HepG2 (cell line): ENCODE results near the gene C17orf58. TPM values are rescaled to one million over a fixed set of nuclear protein-coding genes. Genes with fewer than 3 reads are reported as not detected.

Experiments
- ATAC-seq: fragments of 200-7000 bp; cut with Tn5 transposase; 3 replicates; pipeline ENCODE4 v1.9.1; 2020; ENCODE audit warnings: mild to moderate bottlenecking, moderate library complexity
- BruUV-seq: library from RNA; stranded (reverse); fragments of 400-500 nt; replicated peaks from 2 replicates; lab custom pipeline; 2021; lab: Mats Ljungman, UMichigan
- CTCF ChIA-PET: fragments of 300-600 bp; formaldehyde crosslinking; extraction: SDS; loops from one replicate; lab custom pipeline; 2021; ENCODE audit warnings: low total read pairs, inconsistent platforms, low intra/inter-chr PET ratio; lab: Yijun Ruan, JAX
- POLR2A ChIA-PET: fragments of 350-600 bp; sonication (Branson Sonifier 250); formaldehyde crosslinking; loops from one replicate; lab custom pipeline; 2020; ENCODE audit warnings: antibody characterized with exemption, inconsistent platforms; lab: Yijun Ruan, JAX
- DNase-seq: peaks from one replicate; pipeline ENCODE4 v3.0.0-alpha.2; 2015; ENCODE audit warnings: low spot score
- FAIRE-seq: peaks from 3 replicates; lab custom pipeline; 2011; peaks lifted over from hg19 to GRCh38; lab: Jason Lieb, UNC
- H2AFZ ChIP-seq: one replicate; pipeline ENCODE4 v1.6.1; 2011; ENCODE audit warnings: low read length, inconsistent platforms
- H3K27ac ChIP-seq: fragments of 300-600 bp; 3 replicates; pipeline ENCODE4 v1.8.0; 2011; ENCODE audit warnings: mixed run types, mild to moderate bottlenecking, mixed read lengths, low read length, inconsistent platforms; ENCODE audit not compliant: insufficient read depth; ENCODE audit errors: extremely low read length
- H3K27me3 ChIP-seq, 2 experiments: fragments of 200-600 bp in 1 of 2; 2 replicates in 1 of 2; 3 replicates in 1 of 2; pipeline versions ENCODE4 v1.6.0 to v1.8.0; 2011; ENCODE audit warnings: low read length in 2 of 2, mild to moderate bottlenecking in 2 of 2, moderate library complexity in 2 of 2, inconsistent platforms in 1 of 2; ENCODE audit not compliant: insufficient read depth in 2 of 2, control insufficient read depth in 1 of 2
- H3K36me3 ChIP-seq, 2 experiments: fragments of 200-600 bp in 1 of 2; replicated peaks in 1 of 2; 2 replicates in 1 of 2; 3 replicates in 1 of 2; pipeline versions ENCODE4 v1.5.1 to v1.8.0; 2011; ENCODE audit warnings: low read length in 2 of 2, inconsistent platforms in 1 of 2; ENCODE audit not compliant: insufficient read depth in 2 of 2, control insufficient read depth in 1 of 2
- H3K4me1 ChIP-seq: 2 replicates; pipeline ENCODE4 v1.5.1; 2012; ENCODE audit warnings: low read length, inconsistent platforms; ENCODE audit not compliant: insufficient read depth
- H3K4me2 ChIP-seq: 2 replicates; pipeline ENCODE4 v1.6.0; 2011; ENCODE audit warnings: low read depth, low read length, inconsistent platforms
- H3K4me3 ChIP-seq, 3 experiments: fragments of 200-600 bp in 1 of 3; sonication (generic), shearing (Covaris generic) in 1 of 3; replicated peaks in 1 of 3; 2 replicates each; pipeline ENCODE4 v1.5.1; 2011 to 2016; ENCODE audit warnings: low read length in 3 of 3, inconsistent platforms in 2 of 3, low read depth in 2 of 3, mild to moderate bottlenecking in 2 of 3, control low read depth in 1 of 3, mixed read lengths in 1 of 3; ENCODE audit not compliant: insufficient read depth in 1 of 3
- H3K79me2 ChIP-seq: one replicate; pipeline ENCODE4 v1.6.1; 2011; ENCODE audit warnings: low read length, inconsistent platforms; ENCODE audit not compliant: insufficient read depth
- H3K9ac ChIP-seq: 2 replicates; pipeline ENCODE4 v1.6.0; 2011; ENCODE audit warnings: mild to moderate bottlenecking, low read depth, low read length, inconsistent platforms; ENCODE audit not compliant: insufficient read depth
- H3K9me3 ChIP-seq: 2 replicates; pipeline ENCODE4 v1.5.1; 2012; ENCODE audit warnings: mild to moderate bottlenecking, low read length
- H4K20me1 ChIP-seq: 2 replicates; pipeline ENCODE4 v1.6.0; 2011; ENCODE audit warnings: inconsistent platforms, mild to moderate bottlenecking, low read length, moderate library complexity; ENCODE audit not compliant: insufficient read depth
- ARID3A ChIP-seq: IDR thresholded peaks from 2 replicates; pipeline ENCODE4 v1.6.1; 2012; ENCODE audit warnings: low read depth, low read length, improper control_type of control experiment
- BORCS8-MEF2B ChIP-seq: sonication (generic); formaldehyde crosslinking; IDR thresholded peaks from 2 replicates; pipeline ENCODE4 v1.8.0; 2022; ENCODE audit warnings: mild to moderate bottlenecking, missing genetic modification reagents
- FUBP1 ChIP-seq: sonication (generic); formaldehyde crosslinking; IDR thresholded peaks from 2 replicates; pipeline ENCODE4 v1.5.1; 2020; ENCODE audit warnings: missing genetic modification reagents, mild to moderate bottlenecking, borderline replicate concordance
- MED1 ChIP-seq: sonication (generic); formaldehyde crosslinking; IDR thresholded peaks from 2 replicates; pipeline ENCODE4 v1.4.0; 2020; ENCODE audit warnings: missing genetic modification reagents
- RAD21 ChIP-seq: fragments of 450-650 bp; formaldehyde crosslinking; IDR thresholded peaks from 2 replicates; pipeline ENCODE4 v1.5.0; 2020; ENCODE audit warnings: mild to moderate bottlenecking
- ZHX2 ChIP-seq, 2 experiments: sonication (generic) in 1 of 2; formaldehyde crosslinking in 1 of 2; IDR thresholded peaks; 2 replicates each; pipeline versions ENCODE4 v1.6.1 to v1.9.0; 2014 to 2022; ENCODE audit warnings: antibody characterized with exemption in 1 of 2, borderline replicate concordance in 1 of 2, inconsistent platforms in 1 of 2, low read depth in 1 of 2, missing genetic modification reagents in 1 of 2
- ZMYM2 ChIP-seq: sonication (generic); formaldehyde crosslinking; IDR thresholded peaks from 2 replicates; pipeline ENCODE4 v1.8.0; 2022; ENCODE audit warnings: mild to moderate bottlenecking, missing genetic modification reagents
- ZNF451 ChIP-seq: sonication (generic); formaldehyde crosslinking; IDR thresholded peaks from 2 replicates; pipeline ENCODE4 v1.5.0; 2020; ENCODE audit warnings: mild to moderate bottlenecking, missing genetic modification reagents
- ZNF605 ChIP-seq: sonication (generic); formaldehyde crosslinking; IDR thresholded peaks from 2 replicates; pipeline ENCODE4 v1.8.0; 2022; ENCODE audit warnings: mild to moderate bottlenecking, missing genetic modification reagents
- ZUFSP ChIP-seq: sonication (generic); formaldehyde crosslinking; IDR thresholded peaks from 2 replicates; pipeline ENCODE4 v1.9.0; 2021; ENCODE audit warnings: missing genetic modification reagents, mild to moderate bottlenecking, borderline replicate concordance
- WGBS: methylation state at CpG from one replicate; pipeline ENCODE4 v1.1.6; 2017; ENCODE audit warnings: low lambda C conversion rate; 5-methylcytosine and 5-hydroxymethylcytosine counted together
- in situ Hi-C: cut with HindIII; loops from 2 replicates; pipeline ENCODE4 v1.10.0; 2017; ENCODE audit warnings: low pct_unique_long_range_greater_than_20kb; ENCODE audit not compliant: extremely low pct_ligation_motif_present
- intact Hi-C: fragments of 100-400 bp; cut with micrococcal nuclease; formaldehyde crosslinking; loops from one replicate; pipeline ENCODE4 v1.10.0; 2022; ENCODE audit not compliant: unreplicated experiment
- polyA plus RNA-seq, 8 experiments: library from polyadenylated mRNA; depleted of rRNA in 3 of 8; stranded (reverse) in 7 of 8; unstranded in 1 of 8; fragments of >200 nt; fragmentation: Illumina TruSeq in 4 of 8; extraction: Trizol in 4 of 8; gene quantifications; 2 replicates each; pipeline versions ENCODE4 v1.2.1 to v1.2.3, GENCODE V29; 2011 to 2016; ENCODE audit warnings: low read depth in 4 of 8, missing spikeins in 1 of 8, mixed read lengths in 1 of 8; ENCODE audit not compliant: insufficient read depth in 1 of 8
- total RNA-seq, 5 experiments: library from RNA; depleted of rRNA; stranded (reverse); fragments of >200 nt; fragmentation: Illumina TruSeq; extraction: Trizol; gene quantifications; 2 replicates each; pipeline ENCODE4 v1.2.3, GENCODE V29; 2016; ENCODE audit warnings: low read depth in 1 of 5
- TF ChIP-seq, protein P1 (sequence below): sonication (generic); formaldehyde crosslinking; IDR thresholded peaks from 2 replicates; pipeline ENCODE4 v1.8.1; 2023; ENCODE audit warnings: missing genetic modification reagents, mild to moderate bottlenecking, borderline replicate concordance

C17orf58 gene
- total and polyA plus RNA-seq, 2 of the 13 experiments (the other 11 are each of a cell fraction or from before 2014, with no cell fraction given) = 15.6 to 15.8 TPM

DNA sequence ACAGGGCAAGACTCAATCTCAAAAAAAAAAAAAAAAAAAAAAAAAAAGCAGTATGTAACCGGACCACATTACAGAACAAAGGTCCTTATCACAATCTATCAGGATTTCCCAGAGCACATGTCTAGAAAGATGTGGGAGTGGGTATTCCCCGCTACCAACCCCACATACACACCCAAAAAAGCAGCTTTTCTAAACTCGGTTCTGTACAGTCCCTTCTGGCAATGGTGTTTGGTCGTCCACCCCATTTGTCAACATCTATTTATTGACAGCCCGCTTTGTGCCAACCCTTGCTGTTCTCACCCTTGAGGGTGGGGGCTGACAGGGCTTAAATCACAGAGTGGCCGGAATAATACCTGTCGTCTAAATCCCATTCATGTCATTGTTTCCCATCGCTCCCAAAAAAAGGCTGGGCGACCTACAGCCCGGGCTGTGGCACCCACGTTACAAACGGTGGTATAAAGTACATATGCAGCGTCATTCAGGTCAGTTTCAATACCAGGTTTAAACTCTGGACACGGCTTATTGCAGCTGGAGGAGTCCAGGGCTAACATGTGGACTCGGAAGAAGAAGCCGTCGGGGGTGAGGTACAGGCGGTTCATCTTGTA, 3.6 kb downstream of the C17orf58 start:
- BruUV-seq = TSS peak; percentile 86
- no peaks in the 10 kb centered on the region for H3K9me3 ChIP-seq
- no peak for DNase-seq
- peak overlapping the region; percentile 85 to 88 (median 88) for H3K4me3 ChIP-seq
- no peaks in the 10 kb centered on the region for H3K79me2 ChIP-seq
- intact Hi-C loops (no loop called here), in situ Hi-C loops (no loop called here)
- H3K36me3 ChIP-seq = no peaks in the 10 kb centered on the region
- ChIA-PET CTCF (no interaction called here), POLR2A (interaction anchor here (1.1 to 2.7 kb wide), 3 partner anchors 27 to 41 kb away, joined by 6 to 25 read pairs (median 6); no protein-coding TSS in a partner anchor)
- FAIRE-seq = no peak
- ATAC-seq = no peak
- H2AFZ ChIP-seq = no peak overlapping the region
- no peaks in the 10 kb centered on the region for H4K20me1 ChIP-seq
- H3K27me3 ChIP-seq = peaks cover 0 to 7% of the 10 kb centered on the region in 2 experiments; a peak in 1 of 5 replicates
- H3K4me1 ChIP-seq = peaks cover 36% of the 10 kb centered on the region
- H3K4me2 ChIP-seq = peak overlapping the region; percentile 80
- 23% methylated on average over 18 of the region's 18 CpGs for WGBS
- H3K27ac ChIP-seq = peak overlapping the region; percentile 91
- H3K9ac ChIP-seq = peak overlapping the region; percentile 78
- no peak for TF ChIP-seq ZNF451 (CRISPR knock-in tag)
- TF ChIP-seq MED1 (CRISPR knock-in tag) = no peak; the same call in 1 of the 2 replicates
- no peak for TF ChIP-seq ZHX2 (IDR thresholded peaks at IDR 0.05; ENCODE audit: low read depth)
- no peak for TF ChIP-seq ZHX2 (CRISPR knock-in tag; IDR thresholded peaks at IDR 0.05; ENCODE audit: borderline replicate concordance)
- 0 out of 2 replicates have a peak, but pooled peaks have one; percentile 11 for TF ChIP-seq ZMYM2 (CRISPR knock-in tag)
- TF ChIP-seq FUBP1 = no peak
- TF ChIP-seq, protein P1, sequence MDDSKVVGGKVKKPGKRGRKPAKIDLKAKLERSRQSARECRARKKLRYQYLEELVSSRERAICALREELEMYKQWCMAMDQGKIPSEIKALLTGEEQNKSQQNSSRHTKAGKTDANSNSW = no peak
- no peak for TF ChIP-seq RAD21 (CRISPR knock-in tag)
- no peak for TF ChIP-seq ZNF605 (CRISPR knock-in tag)
- no peak for TF ChIP-seq ZUFSP (CRISPR knock-in tag)
- no peak for TF ChIP-seq ARID3A
- TF ChIP-seq BORCS8-MEF2B (CRISPR knock-in tag) = peak; percentile 2; the same call in 1 of the 2 replicates
